HG03159 (cell line): Measurements from ENCODE around the gene GNPTAB.
"Not testable (repeated sequence)": the region's sequence is repeated elsewhere in the genome, so short reads cannot be mapped to it uniquely, and the experiment has no call there.

ENCODE experiments used
- ATAC-seq: cut with Tn5 transposase; IDR thresholded peaks from one replicate; pipeline ENCODE4 v1.9.1; 2021; ENCODE audit warnings: mild to moderate bottlenecking, moderate library complexity; ENCODE audit not compliant: unreplicated experiment

The GNPTAB gene

DNA sequence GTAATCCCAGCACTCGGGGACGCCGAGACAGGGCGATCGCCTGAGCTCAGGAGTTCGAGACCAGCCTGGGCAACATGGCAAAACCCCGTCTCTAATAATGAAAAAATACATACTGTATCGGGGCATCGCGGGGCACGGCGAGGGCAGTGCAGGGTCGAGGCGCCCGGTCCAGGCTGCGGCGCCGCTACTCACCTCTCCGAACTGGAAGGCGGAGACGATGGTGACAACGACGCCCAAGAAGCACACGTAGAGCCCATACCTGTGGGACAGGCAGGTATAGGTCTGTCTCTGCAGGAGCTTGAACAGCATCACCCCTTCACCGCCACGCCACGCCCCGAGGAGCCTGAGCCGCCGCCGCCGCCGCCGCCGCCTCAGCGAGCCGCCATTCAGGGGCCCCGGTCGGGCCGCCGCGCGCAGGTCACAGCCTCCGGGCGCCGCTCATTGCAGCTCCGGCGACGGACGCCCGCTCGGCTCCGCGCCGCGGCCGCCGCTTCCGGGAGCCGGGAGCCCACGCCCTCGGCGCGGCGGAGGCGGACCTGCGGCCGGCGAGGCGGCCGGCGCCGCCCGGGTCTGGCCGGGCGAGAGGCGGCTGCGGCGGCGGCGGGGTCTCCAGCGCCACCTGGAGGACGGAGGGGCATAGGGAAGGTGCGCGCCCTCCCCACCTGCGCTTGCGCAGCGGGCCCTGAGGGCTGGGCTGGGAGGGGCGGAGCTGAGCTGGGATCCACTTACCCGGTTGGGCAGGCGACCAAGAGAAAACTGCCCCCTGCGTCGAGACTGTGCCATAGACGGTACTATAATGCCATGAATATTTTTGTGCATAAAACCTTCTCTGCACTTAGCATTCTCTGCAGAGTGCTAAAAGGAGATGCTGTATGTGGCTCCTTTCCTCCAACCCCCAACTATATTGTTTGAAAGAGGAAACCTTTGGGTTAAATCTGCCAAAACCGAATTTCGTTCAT, at the start of gene GNPTAB:
Gene GNPTAB (minus strand): TSS at position 593 of the 959 bp plus-strand sequence. CDS start 284 bp downstream, at position 309.
- ATAC-seq = peak; percentile 93

DNA sequence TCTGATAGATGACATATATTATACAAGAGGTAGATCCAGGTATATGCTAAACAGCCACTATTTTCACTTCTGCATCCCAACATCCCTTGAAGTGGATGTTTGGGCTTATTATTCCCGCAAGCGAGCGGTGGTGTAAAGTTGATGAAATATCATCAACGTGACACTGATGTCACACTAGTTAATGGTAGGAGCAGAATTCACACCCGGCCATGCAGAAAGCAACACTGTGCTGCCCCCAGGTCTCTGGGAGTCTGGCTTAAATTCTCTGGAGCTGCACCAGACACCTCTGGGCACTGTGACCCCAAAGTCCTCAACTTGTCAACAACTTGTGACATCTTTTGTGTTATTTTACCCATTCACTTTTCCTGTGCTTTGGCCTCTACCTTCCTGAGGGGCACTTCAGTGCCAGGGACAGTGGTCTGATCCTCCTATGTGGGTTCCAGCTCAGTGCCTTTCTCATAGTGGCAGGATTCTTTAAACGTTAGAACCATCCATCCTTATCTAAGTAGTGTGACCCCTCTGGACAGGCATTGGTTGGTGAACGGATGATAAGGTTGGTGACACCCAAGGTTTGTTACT, 47.6 kb upstream of the GNPTAB start:
- no peak for ATAC-seq

DNA sequence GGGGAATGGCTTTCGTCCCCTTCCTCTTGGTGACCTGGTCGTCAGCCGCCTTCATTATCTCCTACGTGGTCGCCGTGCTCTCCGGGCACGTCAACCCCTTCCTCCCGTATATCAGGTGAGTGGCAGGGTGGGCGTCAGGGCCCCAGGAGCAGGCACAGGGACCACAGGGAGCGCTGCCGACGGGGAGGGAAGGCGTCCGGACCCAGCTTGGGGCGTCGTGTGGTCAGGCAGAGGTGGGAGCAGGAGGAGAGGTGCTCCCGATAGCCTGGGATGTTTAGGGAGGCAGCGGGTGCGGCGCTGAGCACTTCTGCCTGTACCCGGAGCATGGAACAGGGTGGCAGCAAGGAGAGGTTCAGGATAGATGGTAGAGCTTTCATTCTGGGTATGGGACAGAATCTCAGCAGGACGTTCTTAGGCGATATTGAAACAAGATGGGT, 47.1 kb upstream of the GNPTAB start:
- ATAC-seq = peak; percentile 24

DNA sequence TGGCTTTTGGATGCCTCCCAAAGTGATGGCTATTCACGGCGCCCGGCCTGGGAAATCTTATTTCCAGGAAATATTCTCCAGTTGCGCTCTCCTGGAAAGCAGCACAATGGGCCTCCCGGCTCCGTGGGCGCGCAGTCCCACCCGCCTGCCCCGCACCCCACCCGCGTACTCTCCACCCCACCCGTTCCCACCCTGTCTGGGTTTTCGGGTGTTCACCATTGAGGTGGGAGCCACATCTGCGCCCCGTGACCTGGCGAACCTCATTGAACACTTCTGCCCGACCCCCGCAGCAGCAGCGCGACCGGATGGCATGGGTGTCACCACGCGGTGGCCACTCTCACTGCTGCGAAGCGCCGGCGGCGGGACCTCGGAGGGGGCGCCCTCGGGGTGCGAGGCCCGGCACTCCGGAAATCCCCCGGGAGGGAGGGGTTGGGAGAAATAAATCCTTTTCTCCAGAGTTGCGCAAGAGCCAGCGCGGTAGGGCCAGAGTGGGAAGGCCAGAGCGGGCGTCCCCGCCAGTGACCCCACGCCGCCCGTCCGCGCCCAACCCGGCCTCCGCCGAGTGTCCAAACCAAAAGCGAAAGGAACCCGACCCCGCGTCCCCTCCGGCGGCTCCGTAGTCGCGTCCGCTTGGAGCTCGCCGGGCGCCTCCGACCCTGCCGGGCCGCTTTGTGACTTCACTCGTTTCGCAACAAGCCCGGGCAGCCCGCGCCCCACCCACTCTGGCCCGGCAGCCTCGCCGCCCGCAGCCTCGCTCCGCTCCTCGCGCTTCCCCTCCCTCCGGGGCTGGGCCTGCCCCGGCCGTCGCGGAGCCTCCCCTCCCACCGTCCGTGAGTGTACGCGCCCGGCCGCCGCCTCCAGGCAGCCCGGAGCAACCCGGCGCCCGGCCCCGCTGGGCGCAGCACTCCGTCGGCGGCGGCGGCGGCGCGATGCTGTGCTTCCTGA, 46.4 kb upstream of the GNPTAB start, which contains the start of gene DRAM1:
Gene DRAM1 (plus strand): TSS at position 720 of the 945 bp plus-strand sequence. CDS start 210 bp downstream, at position 930.
- peak; percentile 82 for ATAC-seq

DNA sequence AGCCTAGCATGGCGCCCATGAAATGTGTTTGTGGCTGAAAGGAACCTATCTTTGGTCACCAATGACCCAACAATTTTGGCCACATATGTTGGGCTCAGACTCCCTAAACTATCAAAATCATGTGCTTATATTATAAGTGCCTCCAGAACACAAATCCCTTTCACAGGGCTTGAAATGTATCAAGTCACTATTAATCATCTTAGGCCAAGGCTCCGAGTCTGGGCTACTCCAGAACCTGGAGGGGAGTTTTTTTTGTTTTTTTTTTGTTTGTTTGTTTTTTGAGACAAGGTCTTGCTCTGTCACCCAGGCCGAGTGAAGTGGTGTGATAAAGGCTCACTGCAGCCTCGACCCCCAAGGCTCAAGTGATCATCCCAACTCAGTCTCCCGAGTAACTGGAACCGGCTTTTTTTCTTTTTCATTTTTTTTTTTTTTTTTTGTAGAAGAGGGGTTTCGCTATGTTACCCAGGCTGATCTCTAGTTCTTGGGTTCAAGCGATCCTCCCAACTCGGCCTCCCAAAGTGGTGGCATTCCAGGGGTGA, 45.6 kb upstream of the GNPTAB start:
- no peak for ATAC-seq

DNA sequence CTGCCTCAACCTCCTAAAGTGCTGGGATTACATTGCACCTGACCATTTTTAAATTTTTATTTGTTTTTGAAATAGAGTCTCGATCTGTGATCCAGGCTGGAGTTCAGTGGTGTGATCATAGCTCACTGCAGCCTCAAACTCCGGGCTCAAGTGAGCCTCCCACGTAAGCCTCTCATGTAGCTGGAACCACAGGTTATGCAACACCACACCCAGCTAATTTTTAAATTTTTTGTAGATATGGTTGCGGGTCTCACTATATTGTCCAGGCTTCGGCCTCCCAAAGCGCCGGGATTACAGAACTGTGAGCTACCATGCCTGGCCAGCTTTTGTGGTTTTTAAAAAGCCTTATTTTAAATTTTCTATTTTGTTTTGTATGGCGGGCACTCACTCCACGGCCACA, 44.4 kb upstream of the GNPTAB start:
- ATAC-seq = no peak

DNA sequence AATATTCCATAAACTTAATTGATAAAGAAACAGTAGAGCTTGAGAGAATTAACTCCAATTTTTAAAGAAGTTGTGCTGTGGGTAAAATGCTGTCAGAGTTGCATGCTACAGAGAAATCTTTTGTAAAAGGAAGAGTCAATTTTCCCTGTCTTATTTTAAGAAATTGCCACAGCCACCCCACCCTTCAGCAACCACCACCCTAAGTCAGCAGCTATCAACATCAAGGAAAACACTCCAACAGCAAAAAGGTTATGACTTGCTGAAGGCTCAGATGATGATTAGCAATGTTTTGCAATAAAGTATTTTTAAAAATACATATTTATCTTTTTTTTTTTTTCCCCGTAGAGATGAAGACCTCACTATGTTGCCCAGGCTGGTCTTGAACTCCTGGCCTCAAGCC, 40.2 kb upstream of the GNPTAB start:
- ATAC-seq = no peak

DNA sequence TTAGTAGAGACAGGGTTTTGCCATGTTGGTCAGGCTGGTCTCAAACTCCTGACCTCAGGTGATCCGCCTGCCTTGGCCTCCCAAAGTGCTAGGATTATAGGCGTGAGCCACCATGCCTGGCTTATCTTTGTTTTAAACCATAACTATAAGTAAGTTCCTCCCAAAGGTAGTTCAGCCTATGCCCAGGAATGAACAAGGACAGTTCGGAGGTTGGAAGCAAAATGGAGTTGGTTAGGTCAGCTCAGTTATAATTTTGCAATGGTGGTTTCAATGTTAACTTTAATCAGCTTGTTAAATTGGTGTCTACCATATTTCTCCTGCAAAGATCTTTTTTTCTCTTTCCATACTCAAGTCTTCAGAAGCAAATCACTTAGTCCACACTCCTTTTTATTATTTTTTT, 36.9 kb upstream of the GNPTAB start:
- ATAC-seq = not testable (repeated sequence)

DNA sequence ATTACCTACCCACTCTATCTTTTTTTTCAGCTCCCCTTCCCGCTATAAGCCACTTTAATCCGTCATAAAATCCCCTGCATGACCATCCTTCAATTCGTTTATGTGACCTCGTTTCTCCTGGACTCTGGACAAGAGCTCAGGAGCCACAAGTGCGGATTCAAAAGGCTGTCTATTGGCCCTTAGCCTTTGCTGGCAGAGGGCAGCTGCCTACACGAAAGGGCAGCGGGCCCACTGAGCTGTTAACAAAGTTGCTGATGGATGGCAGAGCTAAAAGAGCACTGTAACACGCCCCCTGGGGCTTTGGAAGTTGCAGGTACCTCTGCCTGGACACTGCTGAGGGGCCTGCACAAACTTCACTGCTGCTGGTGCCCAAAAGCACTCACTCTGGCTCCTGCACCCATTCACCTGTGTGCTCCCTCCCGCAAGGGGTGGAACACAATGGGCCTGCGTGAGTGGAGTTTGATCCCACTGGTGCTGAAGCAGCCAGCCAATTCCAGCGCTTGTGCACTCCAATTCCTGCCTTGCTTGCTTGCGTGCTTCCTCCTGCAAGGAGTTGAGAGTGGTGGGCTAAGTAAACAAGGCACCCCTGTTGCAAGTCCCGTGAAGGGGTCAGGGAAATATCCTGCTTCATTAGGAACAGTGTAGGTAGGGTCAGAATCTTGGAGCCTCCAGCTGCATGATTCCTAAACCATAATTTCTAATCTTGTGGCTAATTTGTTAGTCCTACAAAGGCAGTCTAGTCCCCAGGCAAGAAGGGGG, 36.0 kb upstream of the GNPTAB start:
- ATAC-seq = no peak

DNA sequence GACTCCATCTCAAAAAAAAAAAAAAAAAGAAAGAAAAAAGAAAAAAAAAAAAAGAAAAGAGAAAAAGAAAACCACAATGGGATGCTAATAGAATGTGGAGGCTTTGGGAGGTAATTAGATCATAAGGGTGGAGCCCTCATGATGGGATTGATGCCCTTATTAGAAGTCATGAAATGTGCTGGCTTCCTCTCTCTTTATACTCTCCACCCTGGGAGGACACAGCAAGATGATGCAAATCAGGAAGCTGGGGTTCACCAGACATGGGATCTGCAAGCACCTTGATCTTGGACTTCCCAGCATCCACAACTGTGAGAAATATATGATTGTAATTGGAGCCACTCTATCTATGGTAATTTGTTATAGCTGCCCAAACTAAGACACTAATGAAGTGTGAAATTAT, 33.2 kb upstream of the GNPTAB start:
- ATAC-seq = no peak

DNA sequence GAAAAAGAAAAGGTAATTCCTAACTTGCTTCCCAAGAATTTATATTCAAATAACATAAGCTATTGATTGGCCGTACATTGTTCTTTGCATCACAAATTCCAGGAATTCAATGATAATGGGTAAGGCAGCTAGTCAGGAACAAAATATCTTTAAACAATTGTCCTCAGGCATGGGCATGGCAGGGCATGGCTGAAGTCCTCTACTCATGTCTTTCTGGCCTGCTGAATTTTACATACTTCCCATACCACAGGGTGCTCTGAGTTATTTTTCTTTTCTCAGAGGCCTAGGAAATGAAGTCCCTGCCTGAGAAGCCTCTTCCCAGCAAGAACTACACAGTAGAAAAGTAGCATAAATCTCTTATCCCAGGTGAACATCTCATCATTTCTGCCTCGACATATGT, 31.5 kb upstream of the GNPTAB start:
- no peak for ATAC-seq

DNA sequence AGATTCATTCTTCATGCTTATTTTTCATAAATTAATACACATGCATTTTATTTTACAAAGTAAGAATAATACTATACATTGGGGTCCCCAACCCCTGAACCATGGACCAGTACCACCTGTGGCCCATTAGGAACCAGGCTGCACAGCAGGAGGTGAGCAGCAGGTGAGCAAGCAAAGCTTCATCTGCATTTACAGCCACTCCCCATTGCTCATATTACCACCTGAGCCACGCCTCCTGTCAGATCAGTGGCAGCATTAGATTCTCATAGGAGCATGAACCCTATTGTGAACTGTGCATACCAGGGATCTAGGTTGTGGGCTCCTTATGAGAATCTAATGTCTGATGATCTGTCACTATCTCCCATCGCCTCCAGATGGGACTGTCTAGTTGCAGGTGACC, 30.9 kb upstream of the GNPTAB start:
- ATAC-seq = not testable (repeated sequence)

DNA sequence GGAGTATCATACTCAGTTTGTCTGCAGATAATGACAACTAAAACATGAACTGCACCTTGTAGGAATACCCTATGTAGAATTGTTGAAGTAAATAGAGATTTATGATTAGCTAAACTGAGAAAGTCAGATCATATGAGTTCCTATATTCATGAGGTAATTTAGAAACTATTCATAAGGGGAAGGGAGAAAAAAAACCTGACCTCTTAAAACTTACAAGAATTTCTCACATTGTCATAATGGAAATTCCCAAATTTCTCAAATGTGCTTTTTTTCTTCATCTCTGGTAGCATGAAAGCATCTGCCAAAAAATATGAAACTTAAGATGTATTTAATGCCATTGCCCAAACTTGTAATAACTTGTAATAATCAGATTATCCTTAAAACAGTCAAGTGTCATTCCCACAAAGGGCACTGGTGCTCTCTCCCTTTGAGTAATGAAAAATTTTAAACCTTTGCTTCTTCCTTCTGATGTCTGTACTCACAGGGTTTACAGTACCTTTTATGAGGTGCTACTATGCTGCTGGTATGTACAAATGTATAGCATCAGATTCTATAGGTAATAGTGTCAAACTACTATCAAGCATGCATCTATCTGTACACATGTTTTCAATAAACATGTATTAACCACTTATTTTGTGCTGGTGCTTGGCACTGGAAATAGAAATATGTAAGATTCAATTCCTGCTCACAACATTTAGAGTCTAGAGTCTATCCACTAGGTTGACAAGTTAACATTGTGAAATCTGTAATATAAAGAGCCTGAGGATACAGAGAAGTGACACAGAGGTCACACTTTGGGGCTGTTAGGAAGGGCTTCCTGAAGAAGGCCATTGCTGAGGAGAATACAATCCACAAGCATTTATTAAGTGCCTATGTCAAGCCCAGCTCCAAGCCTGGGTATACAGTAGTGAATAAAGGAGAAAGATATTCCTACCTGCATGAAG, 29.2 kb upstream of the GNPTAB start:
- no peak for ATAC-seq

DNA sequence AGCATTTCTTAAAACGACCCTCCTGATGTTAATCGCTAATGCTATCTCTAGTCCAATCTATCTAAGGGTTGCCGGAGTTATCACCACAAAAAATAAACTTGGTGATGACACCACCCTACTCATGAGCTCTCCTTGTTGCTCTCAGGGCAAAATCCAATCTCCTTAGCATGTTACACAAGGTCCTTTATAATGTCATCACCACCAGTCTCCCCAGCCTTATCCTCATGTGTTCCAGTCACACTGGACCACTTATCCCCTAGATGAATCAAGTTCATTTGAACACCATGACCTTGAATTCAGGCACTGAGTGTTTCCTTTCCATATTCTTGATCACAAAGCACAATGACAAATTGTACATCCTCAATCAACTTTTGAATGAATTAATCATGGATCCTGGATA, 27.6 kb upstream of the GNPTAB start:
- ATAC-seq = no peak

DNA sequence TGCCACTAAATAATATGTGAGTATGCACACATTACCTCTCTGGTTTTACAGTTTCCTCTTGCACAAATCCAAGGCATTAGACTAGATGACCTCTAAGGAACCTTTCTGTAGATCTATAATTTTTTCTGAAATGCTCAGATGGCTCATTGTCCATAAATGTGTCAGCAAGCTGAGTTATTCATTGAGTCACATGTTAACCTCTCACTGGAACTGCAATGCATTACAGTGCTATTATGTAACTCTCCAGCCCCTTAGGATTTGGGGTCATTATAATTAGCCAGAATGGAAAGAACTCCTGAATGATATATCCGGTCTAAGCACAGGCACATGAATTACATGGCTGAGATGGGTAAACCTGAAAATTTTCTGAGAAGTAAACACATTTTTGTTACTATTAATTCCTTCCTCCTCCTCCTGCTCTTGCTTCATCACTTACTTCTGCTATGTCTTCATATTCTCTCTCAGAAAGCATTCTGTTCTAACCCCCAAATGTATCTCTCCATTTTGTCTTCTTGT, 26.3 kb upstream of the GNPTAB start:
- ATAC-seq = peak; percentile 54

DNA sequence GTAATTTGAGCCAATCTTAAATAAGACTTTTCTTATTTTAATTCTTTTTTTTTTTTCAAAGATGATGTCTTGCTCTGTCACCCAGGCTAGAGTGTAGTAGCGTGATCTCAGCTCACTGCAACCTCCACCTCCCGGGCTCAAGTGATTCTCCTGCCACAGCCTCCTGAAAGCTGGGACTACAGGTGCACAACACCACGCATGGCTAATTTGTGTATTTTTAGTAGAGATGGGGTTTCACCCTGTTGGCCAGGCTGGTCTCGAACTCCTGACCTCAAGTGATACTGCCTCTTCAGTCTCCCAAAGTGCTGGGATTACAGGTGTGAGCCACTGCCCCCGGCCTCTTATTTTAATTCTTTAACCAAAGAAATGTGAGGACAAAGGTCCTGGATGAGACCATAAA, 25.9 kb upstream of the GNPTAB start:
- peak; percentile 5 for ATAC-seq

DNA sequence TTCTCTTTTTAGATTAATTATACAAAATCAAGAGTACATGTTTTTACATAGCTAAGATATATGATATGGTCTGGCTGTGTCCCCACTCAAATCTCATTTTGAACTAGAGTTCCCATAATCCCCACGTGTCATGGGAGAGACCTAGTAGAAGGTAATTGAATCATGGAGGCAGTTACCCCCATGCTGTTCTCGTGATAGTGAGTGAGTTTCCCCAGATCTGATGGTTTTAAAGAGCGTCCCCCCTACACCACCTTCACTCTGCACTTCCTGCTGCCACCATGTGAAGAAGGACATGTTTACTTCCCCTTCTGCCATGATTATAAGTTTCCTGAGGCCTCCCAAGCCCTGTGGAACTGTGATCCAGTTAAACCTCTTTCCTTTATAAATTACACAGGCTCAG, 25.2 kb upstream of the GNPTAB start:
- ATAC-seq = no peak

DNA sequence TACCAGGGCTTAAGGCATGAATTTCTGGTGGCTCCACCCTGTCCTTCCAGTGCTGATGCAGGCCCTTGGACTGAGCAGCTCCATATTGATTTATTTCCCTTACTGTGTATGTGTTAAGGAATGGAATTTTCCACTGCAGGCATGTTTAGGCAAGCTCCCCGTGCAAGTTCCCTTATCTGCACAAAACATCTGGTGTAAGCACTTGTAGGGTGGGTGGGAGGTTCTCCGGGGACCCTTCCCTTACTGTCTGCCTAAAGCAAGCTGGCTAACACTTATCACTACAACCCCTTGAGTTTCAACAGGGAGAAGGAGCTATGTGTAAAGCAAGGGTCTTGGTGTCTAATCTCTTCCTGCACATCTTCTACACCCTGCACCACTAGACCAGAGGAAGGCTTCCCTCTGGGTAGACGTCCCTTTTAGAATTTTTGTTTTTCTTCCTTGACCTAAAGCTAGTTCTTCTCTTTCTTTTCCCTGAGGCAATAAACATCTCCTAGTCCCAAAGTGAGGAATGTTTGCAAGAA, 24.7 kb upstream of the GNPTAB start:
- no peak for ATAC-seq
